B cell (primary cell): ENCODE results near the gene TSEN54. TPM values are rescaled to one million over a fixed set of nuclear protein-coding genes. Genes with fewer than 3 reads are reported as not detected.

Experiments used
- ATAC-seq: fragments of 200-7000 bp; cut with Tn5 transposase; one replicate; pipeline ENCODE4 v1.10.0; 2021; ENCODE audit warnings: low read depth, mild to moderate bottlenecking, moderate number of reproducible peaks, moderate library complexity
- CTCF ChIA-PET: fragments of 350-600 bp; sonication (Branson Sonifier 250); formaldehyde crosslinking; loops from one replicate; lab custom pipeline; 2021; ENCODE audit warnings: antibody characterized with exemption, inconsistent platforms; lab: Charles Lee
- POLR2A ChIA-PET: fragments of 350-600 bp; sonication (Branson Sonifier 250); formaldehyde crosslinking; loops from one replicate; lab custom pipeline; 2021; ENCODE audit warnings: antibody characterized with exemption; lab: Charles Lee
- DNase-seq: peaks from one replicate; pipeline ENCODE4 v3.0.0; 2013
- H2AFZ ChIP-seq: 2 replicates; pipeline ENCODE4 v1.6.1; 2012; ENCODE audit warnings: mild to moderate bottlenecking, low read depth, low read length; ENCODE audit not compliant: insufficient read depth, poor library complexity, severe bottlenecking
- H3K27ac ChIP-seq, 2 donors: 1 replicate in 1 of 2; 2 replicates in 1 of 2; pipeline ENCODE4 v1.5.1; 2012 to 2013; ENCODE audit warnings: low read length in 2 of 2, mild to moderate bottlenecking in 2 of 2, moderate library complexity in 1 of 2
- H3K27me3 ChIP-seq, 4 experiments: fragments of 200-600 bp in 1 of 4; sonication (generic) in 1 of 4; replicated peaks in 1 of 4; 1 replicate in 2 of 4; 2 replicates in 2 of 4; pipeline versions ENCODE4 v1.6.1 to v1.7.0; 2013 to 2016; ENCODE audit warnings: low read length in 3 of 4, mild to moderate bottlenecking in 2 of 4, mixed read lengths in 1 of 4, moderate library complexity in 1 of 4; ENCODE audit not compliant: insufficient read depth in 4 of 4, control insufficient read depth in 3 of 4; ENCODE audit errors: control extremely low read depth in 1 of 4
- H3K36me3 ChIP-seq, 2 experiments: replicated peaks in 1 of 2; 1 replicate in 1 of 2; 2 replicates in 1 of 2; pipeline versions ENCODE4 v1.6.1 to v1.7.1; 2013; ENCODE audit warnings: low read length in 1 of 2; ENCODE audit not compliant: insufficient read depth in 2 of 2, control insufficient read depth in 1 of 2; ENCODE audit errors: control extremely low read depth in 1 of 2, extremely low read depth in 1 of 2
- H3K4me1 ChIP-seq, 2 donors: fragments of 200-600 bp in 1 of 2; sonication (generic) in 1 of 2; 1 replicate in 1 of 2; 2 replicates in 1 of 2; pipeline versions ENCODE4 v1.5.1 to v1.6.1; 2013 to 2017; ENCODE audit warnings: low read length in 2 of 2; ENCODE audit not compliant: control insufficient read depth in 2 of 2, insufficient read depth in 2 of 2
- H3K4me2 ChIP-seq: replicated peaks from 2 replicates; pipeline ENCODE3; 2012; ENCODE audit warnings: mild to moderate bottlenecking, low read depth, low read length; ENCODE audit not compliant: poor library complexity, severe bottlenecking
- H3K4me3 ChIP-seq, 5 experiments: fragments of 200-600 bp in 1 of 5; sonication (generic) in 1 of 5; 1 replicate in 3 of 5; 2 replicates in 2 of 5; pipeline versions ENCODE4 v1.5.1 to v1.7.0; 2011 to 2016; ENCODE audit warnings: low read length in 4 of 5, mild to moderate bottlenecking in 4 of 5, low read depth in 2 of 5, control low read depth in 1 of 5, moderate library complexity in 1 of 5; ENCODE audit not compliant: insufficient read depth in 1 of 5; ENCODE audit errors: control extremely low read depth in 1 of 5, extremely low read depth in 1 of 5
- H3K79me2 ChIP-seq: fragments of 200-600 bp; sonication (generic); one replicate; pipeline ENCODE4 v1.6.0; 2016; ENCODE audit warnings: low read length; ENCODE audit not compliant: control insufficient read depth, insufficient read depth
- H3K9ac ChIP-seq: fragments of 200-600 bp; sonication (generic); 2 replicates; pipeline ENCODE4 v1.6.1; 2017; ENCODE audit warnings: mild to moderate bottlenecking, low read length, moderate library complexity
- H3K9me3 ChIP-seq, 3 donors: one replicate each; pipeline versions ENCODE4 v1.6.1 to v1.7.1; 2013; ENCODE audit warnings: low read length in 2 of 3; ENCODE audit not compliant: control insufficient read depth in 2 of 3, insufficient read depth in 1 of 3; ENCODE audit errors: control extremely low read depth in 1 of 3
- H4K20me1 ChIP-seq: 2 replicates; pipeline ENCODE4 v1.6.0; 2012; ENCODE audit warnings: mild to moderate bottlenecking, low read length; ENCODE audit not compliant: insufficient read depth, control insufficient read depth, poor library complexity, severe bottlenecking
- H3K27ac Mint-ChIP-seq: one replicate; pipeline ENCODE4 v1.8.0; 2021; ENCODE audit warnings: mixed read lengths
- H3K27me3 Mint-ChIP-seq: one replicate; pipeline ENCODE4 v1.8.0; 2021; ENCODE audit warnings: mixed read lengths
- H3K4me1 Mint-ChIP-seq: one replicate; pipeline ENCODE4 v1.8.0; 2021; ENCODE audit warnings: mixed read lengths
- H3K4me3 Mint-ChIP-seq: one replicate; pipeline ENCODE4 v1.8.0; 2021; ENCODE audit warnings: mixed read lengths
- H3K9me3 Mint-ChIP-seq: one replicate; pipeline ENCODE4 v1.8.0; 2022; ENCODE audit warnings: mixed read lengths; ENCODE audit not compliant: insufficient read depth
- CTCF ChIP-seq: fragments of 200-600 bp; IDR thresholded peaks from one replicate; pipeline ENCODE4 v1.8.0; 2022; ENCODE audit warnings: antibody characterized with exemption, mild to moderate bottlenecking
- EZH2 ChIP-seq: IDR thresholded peaks from 2 replicates; pipeline ENCODE4 v1.6.1; 2012; ENCODE audit warnings: borderline replicate concordance, low read depth, mild to moderate bottlenecking, moderate library complexity, low read length; ENCODE audit not compliant: insufficient read depth, poor library complexity, severe bottlenecking
- WGBS: methylation state at CpG from one replicate; pipeline ENCODE4 v1.1.5; 2013; ENCODE audit warnings: missing lambda C conversion rate; ENCODE audit not compliant: insufficient coverage; 5-methylcytosine and 5-hydroxymethylcytosine counted together
- intact Hi-C: fragments of 100-400 bp; cut with micrococcal nuclease; formaldehyde crosslinking; loops from one replicate; pipeline ENCODE4 v1.10.0; 2022
- polyA plus RNA-seq: library from polyadenylated mRNA; depleted of rRNA; stranded (reverse); fragments of >200 nt; gene quantifications from 2 replicates; pipeline ENCODE4 v1.2.3, GENCODE V29; 2012
- total RNA-seq, 2 donors: library from RNA; stranded (reverse); fragments of 120-200 nt in 1 of 2; gene quantifications; 1 replicate in 1 of 2; 2 replicates in 1 of 2; pipeline versions ENCODE4 v1.2.3 to v1.2.4, GENCODE V29; 2013 to 2022

TSEN54 gene
- total and polyA plus RNA-seq, 2 donors (not counting 1 experiment from before 2014, with no cell fraction given): 33.0 to 45.9 TPM

- ATAC-seq: no peak
- Mint-ChIP-seq H3K4me1 (peaks cover 3% of the 10 kb centered on the region), H3K9me3 (no peaks in the 10 kb centered on the region), H3K27me3 (no peaks in the 10 kb centered on the region), H3K27ac (no peak overlapping the region), H3K4me3 (no peak overlapping the region)
- no peak overlapping the region for H3K4me3 ChIP-seq
- CTCF ChIA-PET: no interaction called here
- no peak for DNase-seq
- POLR2A ChIA-PET: no interaction called here
- no peak overlapping the region for H2AFZ ChIP-seq
- H3K27ac ChIP-seq: no peak overlapping the region
- peaks cover 0 to 5% of the 10 kb centered on the region in 2 experiments for H3K36me3 ChIP-seq
- 98% methylated on average over 13 of the region's 13 CpGs for WGBS
- H3K27me3 ChIP-seq: no peaks in the 10 kb centered on the region
- H4K20me1 ChIP-seq: no peaks in the 10 kb centered on the region
- TF ChIP-seq CTCF (no peak), EZH2 (no peak)
- no peaks in the 10 kb centered on the region for H3K4me1 ChIP-seq
- H3K9me3 ChIP-seq: no peaks in the 10 kb centered on the region
- no peak overlapping the region for H3K9ac ChIP-seq
- intact Hi-C loops: no loop called here
- no peak overlapping the region for H3K4me2 ChIP-seq
- no peaks in the 10 kb centered on the region for H3K79me2 ChIP-seq
These were observed 29.9 kb downstream of the TSEN54 start for GRCh38 chr17:75546181-75546580.

DNA sequence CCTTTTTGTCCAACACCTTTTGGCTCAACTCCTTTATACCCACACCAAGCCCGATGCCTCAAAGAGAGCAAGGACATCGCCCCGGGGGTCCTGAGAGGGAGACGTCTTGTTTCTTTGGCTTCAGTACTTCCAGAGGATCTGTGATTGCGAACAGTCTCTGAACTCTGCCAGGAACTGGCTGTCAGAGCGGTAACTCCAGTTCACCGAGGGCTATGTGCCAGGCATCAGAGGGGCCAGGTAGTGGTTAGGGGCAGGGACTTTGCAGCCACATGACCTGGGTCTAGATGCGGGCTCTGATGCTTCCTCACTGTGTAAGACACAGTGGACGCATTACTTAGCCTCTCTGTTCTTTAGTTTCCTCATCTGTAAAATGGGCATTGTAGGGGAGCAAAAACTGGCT, 30.8 kb downstream of the TSEN54 start:
- Histone ChIP-seq H2AFZ (no peak overlapping the region), H3K9me3 (no peaks in the 10 kb centered on the region), H3K9ac (no peak overlapping the region), H3K4me3 (no peak overlapping the region), H3K4me1 (no peaks in the 10 kb centered on the region), H3K27me3 (no peaks in the 10 kb centered on the region), H4K20me1 (no peaks in the 10 kb centered on the region), H3K27ac (no peak overlapping the region), H3K36me3 (peaks cover 0 to 5% of the 10 kb centered on the region in 2 experiments), H3K4me2 (no peak overlapping the region), H3K79me2 (no peaks in the 10 kb centered on the region)
- CTCF ChIA-PET: interaction anchor here (0.5 kb wide), 1 partner anchor 459 kb away, joined by 3 read pairs; no protein-coding TSS in a partner anchor
- intact Hi-C loops: no loop called here
- no peak overlapping the region for H3K27ac Mint-ChIP-seq
- H3K27me3 Mint-ChIP-seq: no peaks in the 10 kb centered on the region
- TF ChIP-seq EZH2 (no peak), CTCF (no peak)
- peaks cover 3% of the 10 kb centered on the region for H3K4me1 Mint-ChIP-seq
- H3K4me3 Mint-ChIP-seq: no peak overlapping the region
- POLR2A ChIA-PET: no interaction called here
- ATAC-seq (no peak), DNase-seq (no peak)
- H3K9me3 Mint-ChIP-seq: no peaks in the 10 kb centered on the region
- WGBS: 99% methylated on average over 9 of the region's 9 CpGs
